IMR-90 (cell line): ENCODE measurements around the gene DUSP3. TPM values are rescaled to one million over a fixed set of nuclear protein-coding genes. Genes with fewer than 3 reads are reported as not detected.

ENCODE experiments used
- ATAC-seq: fragments of 200-7000 bp; cut with Tn5 transposase; 2 replicates; pipeline ENCODE4 v1.9.1; 2020; ENCODE audit warnings: low read depth, mild to moderate bottlenecking, moderate library complexity
- BruUV-seq: library from RNA; stranded (reverse); fragments of 400-500 nt; replicated peaks from 2 replicates; lab custom pipeline; 2021; lab: Mats Ljungman, UMichigan
- CTCF ChIA-PET: fragments of 300-600 bp; formaldehyde crosslinking; extraction: SDS; loops from one replicate; lab custom pipeline; 2021; ENCODE audit warnings: antibody characterized with exemption; lab: Yijun Ruan, JAX
- POLR2A ChIA-PET: fragments of 300-600 bp; sonication (Branson Sonifier 250); formaldehyde crosslinking; loops from one replicate; lab custom pipeline; 2022; ENCODE audit warnings: antibody characterized with exemption; ENCODE audit not compliant: unreplicated experiment; lab: Charles Lee
- DNase-seq: peaks from one replicate; pipeline ENCODE4 v3.0.0; 2013
- H2AFZ ChIP-seq: replicated peaks from 2 replicates; pipeline ENCODE3; 2013; ENCODE audit warnings: low read length, mild to moderate bottlenecking; ENCODE audit not compliant: poor library complexity
- H2AK5ac ChIP-seq: 2 replicates; pipeline ENCODE4 v1.6.1; 2013; ENCODE audit warnings: low read depth, low read length, inconsistent platforms
- H2AK9ac ChIP-seq: replicated peaks from 2 replicates; pipeline ENCODE3; 2013; ENCODE audit warnings: mild to moderate bottlenecking, low read depth, low read length, moderate library complexity; ENCODE audit not compliant: poor library complexity
- H2BK120ac ChIP-seq: 2 replicates; pipeline ENCODE4 v1.6.1; 2013; ENCODE audit warnings: low read depth, low read length, inconsistent platforms
- H2BK15ac ChIP-seq: 3 replicates; pipeline ENCODE4 v1.6.1; 2013; ENCODE audit warnings: low read depth, low read length, inconsistent platforms
- H2BK20ac ChIP-seq: 2 replicates; pipeline ENCODE4 v1.6.1; 2013; ENCODE audit warnings: low read depth, mild to moderate bottlenecking, inconsistent platforms, low read length, moderate library complexity
- H2BK5ac ChIP-seq: 2 replicates; pipeline ENCODE4 v1.6.1; 2013; ENCODE audit warnings: mild to moderate bottlenecking, low read depth, low read length, inconsistent platforms; ENCODE audit not compliant: poor library complexity, severe bottlenecking
- H3K14ac ChIP-seq: replicated peaks from 2 replicates; pipeline ENCODE4 v1.6.1; 2013; ENCODE audit warnings: low read depth, low read length, inconsistent platforms
- H3K18ac ChIP-seq: 2 replicates; pipeline ENCODE4 v1.6.1; 2013; ENCODE audit warnings: low read depth, low read length, control low read depth
- H3K23ac ChIP-seq: 2 replicates; pipeline ENCODE4 v1.6.1; 2013; ENCODE audit warnings: low read depth, low read length, inconsistent platforms
- H3K27ac ChIP-seq: 2 replicates; pipeline ENCODE4 v1.5.1; 2013; ENCODE audit warnings: mild to moderate bottlenecking, control low read depth, low read length; ENCODE audit not compliant: insufficient read depth
- H3K27me3 ChIP-seq: 2 replicates; pipeline ENCODE4 v1.6.1; 2013; ENCODE audit warnings: low read length; ENCODE audit not compliant: control insufficient read depth, insufficient read depth
- H3K36me3 ChIP-seq: 2 replicates; pipeline ENCODE4 v1.6.1; 2013; ENCODE audit warnings: low read length, mixed read lengths; ENCODE audit not compliant: control insufficient read depth, insufficient read depth
- H3K4ac ChIP-seq: 2 replicates; pipeline ENCODE4 v1.6.1; 2013; ENCODE audit warnings: low read depth, low read length, inconsistent platforms
- H3K4me1 ChIP-seq: 2 replicates; pipeline ENCODE4 v1.6.1; 2013; ENCODE audit warnings: low read length, mixed read lengths; ENCODE audit not compliant: control insufficient read depth, insufficient read depth
- H3K4me2 ChIP-seq: 2 replicates; pipeline ENCODE4 v1.6.1; 2013; ENCODE audit warnings: low read depth, mild to moderate bottlenecking, control low read depth, low read length, moderate library complexity
- H3K4me3 ChIP-seq: 2 replicates; pipeline ENCODE4 v1.5.1; 2013; ENCODE audit warnings: low read depth, mild to moderate bottlenecking, control low read depth, low read length, moderate library complexity; ENCODE audit not compliant: insufficient read depth
- H3K56ac ChIP-seq: 2 replicates; pipeline ENCODE4 v1.6.1; 2013; ENCODE audit warnings: low read length, inconsistent platforms; ENCODE audit not compliant: insufficient read depth; ENCODE audit errors: extremely low read depth
- H3K79me1 ChIP-seq, 2 experiments: 2 replicates each; pipeline ENCODE4 v1.6.1; 2013; ENCODE audit warnings: low read length in 2 of 2, inconsistent platforms in 1 of 2, low read depth in 1 of 2
- H3K9ac ChIP-seq: 2 replicates; pipeline ENCODE4 v1.6.1; 2013; ENCODE audit warnings: low read depth, low read length, control low read depth
- H3K9me1 ChIP-seq: 2 replicates; pipeline ENCODE4 v1.6.1; 2013; ENCODE audit warnings: low read length, inconsistent platforms; ENCODE audit not compliant: insufficient read depth
- H3K9me3 ChIP-seq: 2 replicates; pipeline ENCODE4 v1.6.1; 2013; ENCODE audit warnings: low read length; ENCODE audit not compliant: control insufficient read depth, insufficient read depth
- H4K20me1 ChIP-seq: 2 replicates; pipeline ENCODE4 v1.6.1; 2013; ENCODE audit warnings: low read length, inconsistent platforms; ENCODE audit not compliant: insufficient read depth
- H4K5ac ChIP-seq: 2 replicates; pipeline ENCODE4 v1.6.1; 2013; ENCODE audit warnings: mild to moderate bottlenecking, low read depth, low read length, control low read depth
- H4K8ac ChIP-seq, 2 experiments: 2 replicates each; pipeline ENCODE4 v1.6.1; 2013; ENCODE audit warnings: low read depth in 2 of 2, low read length in 2 of 2, control low read depth in 1 of 2, inconsistent platforms in 1 of 2
- H4K91ac ChIP-seq: 2 replicates; pipeline ENCODE4 v1.6.1; 2013; ENCODE audit warnings: low read depth, low read length, inconsistent platforms; ENCODE audit not compliant: insufficient read depth
- POLR2A ChIP-seq: IDR thresholded peaks from 2 replicates; pipeline ENCODE4 v1.6.1; 2012; ENCODE audit warnings: mild to moderate bottlenecking, low read depth, low read length
- whole genome bisulfite sequencing, 2 experiments: methylation state at CpG; one replicate each; pipeline versions ENCODE4 v1.1.5 to v1.1.7; 2013; ENCODE audit warnings: missing lambda C conversion rate in 2 of 2; ENCODE audit not compliant: insufficient read length in 1 of 2; ENCODE audit errors: extremely low coverage in 2 of 2; 5-methylcytosine and 5-hydroxymethylcytosine counted together
- dilution Hi-C: fragments of 300-500 bp; cut with HindIII; formaldehyde crosslinking; loops from one replicate; pipeline ENCODE4 v1.14.3; 2018; ENCODE audit warnings: low sequenced_read_pairs; ENCODE audit not compliant: unreplicated experiment
- in situ Hi-C: fragments of 300-500 bp; cut with MboI; formaldehyde crosslinking; loops from 3 replicates; pipeline ENCODE4 v1.14.3; 2019; ENCODE audit warnings: low sequenced_read_pairs, inconsistent platforms, mixed read lengths
- intact Hi-C: fragments of 100-400 bp; cut with micrococcal nuclease; formaldehyde crosslinking; loops from 2 replicates; pipeline ENCODE4 v1.10.0; 2022
- polyA plus RNA-seq, 3 experiments: library from polyadenylated mRNA; depleted of rRNA; stranded (reverse); fragments of >200 nt; gene quantifications; 2 replicates each; pipeline ENCODE4 v1.2.3, GENCODE V29; 2012; ENCODE audit warnings: low replicate concordance in 1 of 3
- total RNA-seq: library from RNA; depleted of rRNA; stranded (reverse); fragments of >200 nt; gene quantifications from 2 replicates; pipeline ENCODE4 v1.2.3, GENCODE V29; 2012

DUSP3 gene
- total and polyA plus RNA-seq, 2 of the 4 experiments (the other 2 are of a cell fraction) = 33.3 to 40.9 TPM

GRCh38 chr17:43767713-43768059, 11.1 kb downstream of the DUSP3 start:
- Histone ChIP-seq H3K9me1 (no peaks in the 10 kb centered on the region), H3K4me2 (no peak overlapping the region), H3K4ac (no peak overlapping the region), H2AFZ (no peak overlapping the region), H3K4me1 (peaks cover 2% of the 10 kb centered on the region; the same call in 1 of the 2 replicates), H4K91ac (no peak overlapping the region), H2BK20ac (no peak overlapping the region), H2BK15ac (no peak overlapping the region), H3K27ac (no peak overlapping the region), H4K8ac (no peak overlapping the region), H3K4me3 (no peak overlapping the region), H2BK5ac (no peak overlapping the region), H3K23ac (no peak overlapping the region), H2BK120ac (no peak overlapping the region), H2AK5ac (no peak overlapping the region), H2AK9ac (no peak overlapping the region), H3K9me3 (no peaks in the 10 kb centered on the region), H3K56ac (no peak overlapping the region), H4K5ac (no peak overlapping the region), H3K27me3 (no peaks in the 10 kb centered on the region), H3K79me1 (peaks cover 1 to 11% of the 10 kb centered on the region in 2 experiments; a peak in 2 of 4 replicates), H3K14ac (no peak overlapping the region), H3K36me3 (peaks cover 30% of the 10 kb centered on the region), H3K9ac (no peak overlapping the region), H3K18ac (no peak overlapping the region), H4K20me1 (no peaks in the 10 kb centered on the region; the same call in 1 of the 2 replicates)
- ATAC-seq = no peak
- ChIA-PET POLR2A (no interaction called here), CTCF (interaction anchor here (0.6 to 2.0 kb wide), 2 partner anchors 75 to 852 kb away, joined by 3 to 14 read pairs; no protein-coding TSS in a partner anchor)
- intact Hi-C loops (no loop called here), dilution Hi-C loops (no loop called here), in situ Hi-C loops (no loop called here)
- WGBS, 2 experiments = 100% methylated on average over 1 of the region's 5 CpGs; no CpG with 5 or more reads in 1 of the 2 experiments
- no peak for DNase-seq
- BruUV-seq = no TSS peak
- TF ChIP-seq POLR2A = no peak
